Fibroblast of skin of scalp (primary cell): ENCODE measurements around the gene FLNB.
A peak's percentile ranks its signal among the peaks of the same experiment; 100 is the strongest.
"Not testable (repeated sequence)": the region's sequence is repeated elsewhere in the genome, so short reads cannot be mapped to it uniquely, and the experiment has no call there.

Experiments
- DNase-seq: peaks from one replicate; pipeline ENCODE4 v3.0.0-alpha.2; 2013

The FLNB gene

DNA sequence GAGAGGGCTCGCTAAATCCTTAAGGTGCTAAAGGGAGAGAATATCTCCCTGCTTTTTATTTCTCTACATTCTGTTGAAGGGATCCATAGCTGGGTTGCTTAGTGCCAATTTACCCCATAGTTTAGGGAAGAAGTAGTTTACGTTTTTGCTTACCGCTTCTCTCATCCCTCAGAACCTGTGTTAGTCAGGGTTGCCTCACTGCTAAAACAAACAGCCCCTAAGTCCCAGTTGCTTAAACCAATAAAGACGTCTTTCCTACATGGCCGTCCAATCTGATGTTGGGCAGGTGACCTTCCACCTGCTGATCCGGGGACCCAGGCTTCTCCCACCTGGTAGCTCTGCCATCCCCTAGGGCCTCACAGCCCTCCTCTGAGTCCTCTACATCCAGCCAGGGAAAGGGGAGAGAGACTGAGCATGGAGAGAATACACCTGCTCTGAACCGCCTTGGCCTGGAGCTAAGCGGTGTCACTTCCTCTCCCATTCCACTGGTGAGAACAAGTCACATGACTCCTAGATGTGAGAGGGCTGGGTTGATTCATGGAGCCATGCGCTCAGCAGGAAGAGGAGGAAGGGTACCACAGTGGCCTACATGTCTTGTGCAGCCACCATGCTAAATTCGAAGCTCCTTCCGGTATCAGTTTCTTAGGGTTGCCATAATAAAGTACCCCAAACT lies 176.2 kb downstream of the FLNB start:
- DNase-seq = no peak

DNA sequence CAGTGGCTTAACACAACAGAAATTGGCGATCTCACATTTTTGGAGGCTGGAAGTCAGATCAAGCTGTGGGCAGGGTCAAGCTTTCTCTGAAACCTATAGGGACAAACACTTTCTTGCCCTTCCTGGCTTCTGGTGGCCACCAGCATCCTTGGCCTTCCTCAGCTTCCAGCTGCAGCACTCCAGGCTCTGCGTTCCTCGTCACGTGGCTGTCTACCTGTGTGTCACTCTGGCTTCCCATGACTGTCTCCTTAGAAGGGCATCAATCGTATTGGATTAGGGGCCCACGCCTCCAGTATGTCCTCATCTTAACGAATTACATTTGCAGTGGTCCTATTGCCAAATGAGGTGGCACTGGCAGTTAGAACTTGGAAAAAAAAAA lies 176.7 kb downstream of the FLNB start:
- no peak for DNase-seq

DNA sequence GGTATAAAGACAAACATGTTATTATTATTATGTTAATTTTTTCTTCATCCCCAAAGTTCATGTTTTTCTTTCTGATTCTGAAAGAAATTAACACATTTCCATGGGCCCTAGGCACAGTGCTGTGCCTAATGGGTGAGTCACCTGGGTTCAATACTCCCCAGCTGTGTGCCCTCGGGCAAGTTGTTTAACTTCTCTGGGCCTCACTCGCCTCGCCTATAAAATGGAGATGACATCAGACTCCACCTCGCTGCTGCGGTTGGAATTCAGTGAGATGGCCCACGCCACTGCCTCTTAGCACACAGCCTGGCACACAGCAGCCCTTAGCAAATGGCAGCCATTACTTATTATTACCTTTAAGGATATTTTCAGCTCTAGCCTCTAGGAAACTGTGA lies 179.9 kb downstream of the FLNB start:
- DNase-seq = no peak

DNA sequence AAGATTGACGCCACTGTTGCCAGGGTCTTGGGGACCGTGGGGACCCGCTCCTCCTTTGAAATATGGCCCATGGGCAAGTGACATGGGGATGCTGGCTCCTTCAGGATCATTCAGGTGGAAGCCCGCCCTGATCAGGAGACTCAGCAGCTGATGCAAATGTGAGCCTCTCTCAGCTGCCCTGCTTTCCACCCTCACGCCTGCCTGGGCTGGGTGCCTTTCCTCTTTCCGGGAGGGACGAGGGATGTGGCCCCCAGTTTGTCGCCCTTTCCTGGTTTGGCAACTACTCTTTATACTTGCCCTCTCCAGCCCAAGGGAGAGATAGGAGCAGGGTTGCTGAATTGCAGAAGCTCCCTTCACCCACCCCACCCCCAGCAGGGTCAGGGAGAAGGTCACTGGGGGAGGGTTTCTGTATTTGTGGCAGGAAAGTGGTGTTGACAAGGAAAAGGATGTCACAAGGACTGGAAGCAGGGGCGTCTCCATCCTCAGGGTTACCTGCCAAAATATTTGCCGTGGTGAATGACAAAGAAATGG lies 180.8 kb downstream of the FLNB start:
- no peak for DNase-seq

DNA sequence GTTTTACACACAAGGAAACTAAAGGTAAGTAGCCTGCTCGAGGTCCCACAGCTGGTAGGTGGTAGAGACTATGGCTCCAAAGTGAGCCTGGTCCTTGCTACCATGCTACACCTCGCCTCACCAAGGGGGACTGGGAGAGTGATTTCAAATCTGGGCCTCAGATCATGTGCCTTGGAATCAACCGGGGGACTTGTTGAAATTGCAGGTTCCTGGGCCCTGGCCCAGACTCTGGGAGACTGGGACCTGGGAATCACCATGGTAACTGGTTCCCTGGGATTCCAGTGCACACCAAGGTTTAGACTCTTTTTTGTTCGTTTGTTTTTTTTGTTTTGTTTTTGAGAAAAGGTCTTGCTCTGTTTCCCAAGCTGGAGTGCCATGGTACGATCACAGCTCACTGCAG lies 181.5 kb downstream of the FLNB start:
- no peak for DNase-seq

DNA sequence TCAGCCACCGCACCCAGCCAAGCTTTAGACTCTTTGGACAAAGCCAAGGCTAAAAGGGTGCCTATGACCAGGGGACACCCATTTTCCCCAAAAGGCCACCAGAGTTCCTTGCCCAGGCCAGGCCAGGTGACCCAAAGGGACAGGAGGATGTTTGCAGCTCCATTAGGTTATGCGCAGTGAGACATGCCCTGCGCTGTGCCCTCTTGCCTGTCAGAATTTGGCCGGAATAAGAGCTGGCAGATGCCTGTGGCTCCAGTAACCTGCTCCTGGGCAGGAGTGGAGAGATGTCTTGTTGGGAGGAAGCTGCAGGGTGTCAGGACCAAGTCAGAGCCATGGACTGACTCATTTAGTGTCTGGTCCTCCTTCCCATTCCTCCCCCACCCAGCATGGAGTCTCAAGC lies 182.1 kb downstream of the FLNB start:
- DNase-seq = no peak

DNA sequence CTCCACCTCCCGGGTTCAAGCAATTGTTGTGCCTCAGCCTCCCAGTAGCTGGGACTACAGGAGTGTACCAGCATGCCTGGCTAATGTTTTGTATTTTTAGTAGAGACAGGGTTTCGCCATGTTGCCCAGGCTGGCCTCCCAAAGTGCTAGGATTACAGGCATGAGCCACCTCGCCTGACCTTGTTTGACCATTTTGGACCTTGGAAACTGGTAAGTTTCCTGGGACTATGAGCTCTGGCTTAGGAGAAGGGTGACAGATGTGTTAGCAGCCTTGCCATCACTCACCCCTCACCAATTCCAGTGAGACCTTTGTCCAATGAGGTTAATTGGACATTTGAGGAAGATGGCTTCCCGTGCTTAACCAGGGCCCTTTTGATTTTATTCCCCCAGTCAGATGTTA lies 182.7 kb downstream of the FLNB start:
- no peak for DNase-seq

DNA sequence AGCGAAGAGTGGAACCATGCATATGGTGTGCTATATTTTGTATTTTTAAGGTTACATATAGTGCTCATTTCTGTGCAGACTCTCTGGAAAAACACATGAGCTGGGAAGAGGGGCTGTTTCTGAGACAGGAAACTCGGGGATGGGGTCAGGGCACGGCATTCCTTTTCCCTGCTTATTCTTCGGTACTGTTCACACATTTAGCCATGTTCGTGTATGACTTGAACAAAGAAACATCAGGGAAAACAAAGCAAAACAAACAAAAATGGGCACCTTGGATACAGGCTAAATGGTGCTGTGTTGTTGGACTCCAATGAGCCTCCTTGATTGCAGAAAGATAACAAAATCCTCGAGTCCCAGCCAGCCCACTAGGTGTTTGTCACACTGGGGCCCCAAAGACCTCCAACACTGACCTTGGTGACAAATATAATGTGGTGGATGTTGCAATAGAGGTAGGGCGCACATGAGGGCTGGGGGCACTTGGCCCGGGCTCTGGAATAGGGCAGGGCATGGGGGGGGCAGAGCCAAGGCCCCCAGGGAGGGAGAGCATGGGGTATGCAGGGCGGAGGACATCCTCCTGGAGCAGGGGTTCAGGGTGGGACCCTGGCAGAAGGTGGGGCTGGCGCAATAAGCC lies 183.3 kb downstream of the FLNB start:
- DNase-seq = no peak

DNA sequence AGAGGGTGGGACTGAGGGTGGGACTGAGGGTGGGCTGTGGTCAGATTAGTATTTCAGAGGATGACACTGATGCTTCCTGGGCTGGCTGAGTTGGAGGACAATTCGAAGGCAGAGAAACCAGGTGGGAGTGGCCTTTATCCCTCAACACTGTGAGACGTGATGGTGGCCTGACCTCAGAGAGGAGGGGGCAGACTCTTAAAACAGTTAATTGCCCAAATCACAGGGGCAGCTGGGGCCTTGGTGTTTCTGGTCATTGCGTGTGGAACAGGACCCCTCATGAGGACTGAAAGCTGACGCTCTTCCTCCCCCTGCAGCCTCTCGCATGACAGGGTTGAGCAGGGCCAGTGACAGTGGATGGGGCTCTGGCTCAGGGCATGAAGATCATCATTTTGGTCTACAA lies 183.8 kb downstream of the FLNB start:
- no peak for DNase-seq

DNA sequence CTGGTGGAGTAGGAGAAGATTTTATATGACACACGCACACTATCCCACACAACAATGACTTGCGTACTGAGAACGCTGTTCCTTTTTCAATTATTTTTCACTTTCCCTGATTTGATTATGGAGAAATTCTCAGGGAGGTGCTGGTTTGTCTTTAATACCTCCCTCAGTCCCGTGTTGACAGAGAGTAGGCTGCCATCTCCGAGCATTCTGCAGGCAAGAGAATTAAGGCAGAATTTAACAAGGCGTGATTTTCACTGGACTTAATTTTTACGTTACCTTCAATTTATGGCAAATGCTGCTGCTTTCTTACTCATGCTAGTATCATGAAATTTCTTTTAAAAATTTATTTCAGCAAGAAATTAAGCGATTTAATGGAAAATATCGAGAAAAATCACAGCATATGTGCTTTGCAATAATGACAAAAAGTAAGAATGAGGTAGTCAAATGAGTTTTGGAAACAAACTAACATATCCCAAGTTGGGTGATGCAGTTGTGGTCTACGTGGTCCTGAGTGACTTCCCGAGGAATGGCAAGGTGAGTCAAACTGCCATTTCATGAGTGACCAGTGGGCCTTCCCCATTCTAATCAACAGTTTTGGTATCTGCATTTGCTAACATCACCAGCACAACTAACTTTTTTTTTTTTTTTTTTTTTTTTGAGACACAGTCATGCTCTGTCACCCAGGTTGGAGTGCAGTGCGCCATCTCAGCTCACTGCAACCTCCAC lies 185.6 kb downstream of the FLNB start:
- no peak for DNase-seq

DNA sequence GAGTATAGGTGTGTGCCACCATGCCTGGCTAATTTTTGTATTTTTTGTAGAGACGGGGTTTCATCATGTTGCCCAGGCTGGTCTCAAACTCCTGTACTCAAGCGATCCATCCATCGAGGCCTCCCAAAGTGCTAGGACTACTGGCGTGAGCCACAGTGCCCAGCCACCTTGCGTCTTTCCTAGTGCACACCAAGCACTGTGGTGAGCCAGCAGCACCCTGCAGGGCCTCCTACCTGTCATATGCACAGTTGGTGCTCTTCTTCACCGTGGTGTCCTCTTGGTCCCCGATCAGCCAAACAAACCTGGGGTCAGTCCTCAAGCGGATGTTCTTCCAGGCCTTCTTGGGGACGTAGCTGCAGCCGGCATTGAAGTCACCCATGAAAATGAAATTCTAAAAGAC lies 189.4 kb downstream of the FLNB start:
- no peak for DNase-seq

DNA sequence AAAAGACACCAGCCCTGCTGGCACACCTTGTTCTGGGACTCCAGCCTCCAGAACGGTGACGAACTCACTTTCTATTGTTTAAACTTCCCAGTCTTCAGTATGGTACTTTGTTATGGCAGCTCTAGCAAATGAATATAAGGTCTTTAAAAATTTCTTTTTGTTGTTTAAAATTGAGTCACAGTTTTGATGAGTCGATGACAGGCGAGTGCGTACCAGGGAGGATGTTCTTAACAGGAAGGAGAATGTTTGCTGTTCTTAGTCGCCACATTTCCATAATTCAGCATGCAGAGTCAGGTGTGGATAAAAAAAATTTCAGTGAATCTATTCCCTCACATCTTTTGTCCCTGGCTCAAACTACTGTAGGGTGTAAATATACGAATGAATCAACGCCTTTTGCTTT lies 190.1 kb downstream of the FLNB start:
- no peak for DNase-seq

DNA sequence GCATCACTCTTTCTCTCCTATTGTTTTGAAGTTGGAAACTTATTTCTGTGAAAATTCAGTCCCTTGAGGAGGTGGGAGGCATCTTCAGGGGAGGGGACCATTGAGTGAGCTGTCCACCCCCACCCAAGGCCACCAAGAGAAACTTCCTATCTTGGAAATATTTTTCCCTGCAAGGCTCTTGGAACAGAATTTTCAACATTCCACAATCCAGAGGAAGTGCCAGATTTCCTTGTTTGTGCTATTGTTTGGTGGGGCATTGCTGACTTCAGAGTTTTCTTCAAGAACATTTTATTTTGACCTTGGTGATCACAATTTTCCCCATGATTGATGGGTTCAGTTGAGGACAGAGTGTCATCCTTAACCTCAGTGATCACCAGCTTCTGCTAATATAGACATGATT lies 190.6 kb downstream of the FLNB start:
- DNase-seq = no peak

DNA sequence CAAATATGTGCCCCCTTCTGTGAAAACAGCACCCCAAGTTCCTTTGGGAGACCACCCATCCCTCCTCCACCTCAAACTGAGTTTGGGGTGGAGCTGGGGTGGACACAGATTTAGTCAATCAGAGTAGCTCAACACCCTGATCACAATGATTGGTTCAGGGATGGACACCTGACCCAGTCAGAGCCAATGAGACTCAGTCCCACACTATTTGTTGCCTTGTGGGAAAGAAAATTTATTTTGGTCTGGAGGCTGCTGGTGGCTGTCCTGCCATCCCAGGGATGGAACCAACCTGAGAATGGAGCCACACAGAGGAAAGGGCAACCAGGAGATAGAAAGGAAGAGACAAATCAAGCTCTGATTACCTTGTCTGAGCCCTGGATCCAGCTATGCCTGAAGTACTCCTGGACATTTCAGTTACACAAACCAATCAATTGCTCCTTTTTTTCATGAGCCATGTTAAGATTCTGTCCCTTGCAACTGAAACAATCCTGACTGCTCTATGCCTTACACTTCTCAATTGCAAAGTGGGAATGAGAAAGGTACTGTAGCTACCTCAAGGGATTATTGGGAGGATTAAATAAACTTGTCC lies 192.0 kb downstream of the FLNB start:
- DNase-seq = no peak

DNA sequence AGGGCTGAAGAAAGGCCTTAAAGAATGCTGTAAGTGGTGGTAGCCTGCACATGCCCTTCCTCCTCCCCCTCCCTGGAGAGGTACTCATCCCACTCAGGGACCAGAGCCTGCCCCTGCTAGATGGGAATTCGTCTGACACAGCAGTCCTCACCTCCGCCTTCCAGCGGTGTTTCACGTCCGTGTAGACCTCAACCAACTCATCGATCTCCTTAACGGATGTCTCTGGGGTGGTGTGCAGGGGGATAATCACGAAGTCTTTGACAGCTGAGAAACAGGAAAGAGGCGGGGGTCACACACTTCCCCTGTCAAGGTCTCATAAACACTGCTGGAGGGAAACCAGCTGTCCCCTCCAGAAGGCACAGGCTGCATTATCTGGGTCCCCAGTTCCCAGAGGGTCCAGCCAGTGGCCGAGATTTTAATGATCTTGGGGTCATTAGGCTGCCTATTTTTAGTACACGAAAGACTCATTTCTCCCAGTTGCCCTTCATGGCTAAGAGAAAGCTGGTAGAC lies 192.7 kb downstream of the FLNB start:
- no peak for DNase-seq

DNA sequence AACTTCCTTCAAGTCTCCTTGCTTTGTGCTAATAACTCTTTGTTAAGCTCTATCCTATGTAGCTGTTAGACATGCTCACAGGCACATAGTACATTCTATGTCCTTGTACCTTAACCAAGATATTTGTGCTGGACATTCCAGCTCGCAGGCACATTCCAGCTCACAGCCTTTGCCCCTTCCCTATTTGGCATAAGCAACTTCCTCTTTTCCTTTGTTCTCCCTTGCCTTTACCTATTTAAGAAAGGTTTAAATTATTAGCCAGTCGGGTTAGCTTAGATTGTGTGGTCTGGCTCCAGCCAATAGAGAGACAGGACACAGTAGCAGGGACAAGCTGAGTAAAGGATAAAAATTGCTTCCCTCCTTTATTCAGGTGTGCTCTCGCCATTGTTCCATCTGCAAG lies 193.2 kb downstream of the FLNB start:
- DNase-seq = not testable (repeated sequence)

DNA sequence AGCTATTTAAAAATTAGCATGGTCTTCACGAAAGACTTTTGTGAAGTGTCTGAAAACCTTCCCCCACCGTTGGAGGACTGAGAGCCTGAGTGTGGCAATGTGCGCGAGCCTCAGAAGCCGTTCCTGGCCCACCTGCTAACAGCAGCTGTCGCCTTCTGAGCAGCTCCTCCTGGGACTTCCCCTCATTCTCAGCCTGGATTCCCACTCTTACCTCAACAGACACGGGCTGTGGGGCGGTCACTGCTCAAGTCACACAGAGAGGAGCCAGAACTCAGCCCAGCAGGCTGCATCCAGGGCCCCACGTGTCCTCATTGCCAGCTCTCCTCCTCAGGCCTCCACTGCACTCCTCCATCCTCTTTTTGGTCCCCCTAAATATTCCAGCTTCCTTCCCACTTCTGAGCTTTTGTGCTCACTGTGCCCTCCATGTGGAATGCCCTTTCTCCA lies 194.7 kb downstream of the FLNB start:
- no peak for DNase-seq

DNA sequence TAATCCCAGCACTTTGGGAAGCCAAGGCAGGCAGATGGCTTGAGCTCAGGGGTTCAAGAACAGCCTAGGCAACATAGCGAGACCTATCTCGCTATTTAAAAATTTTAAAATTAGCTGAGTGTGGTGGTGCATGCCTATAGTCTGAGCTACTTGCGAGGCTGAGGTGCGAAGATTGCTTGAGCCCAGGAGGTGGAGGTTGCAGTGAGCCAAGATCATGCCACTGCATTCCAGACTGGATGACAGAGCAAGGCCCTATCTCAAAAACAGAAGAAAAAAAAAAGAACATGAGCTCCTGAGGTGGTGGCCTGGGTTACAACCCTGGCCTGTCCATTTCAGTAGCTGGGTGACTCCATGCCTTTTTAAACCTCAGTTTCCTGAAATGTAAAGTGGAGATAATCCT lies 195.3 kb downstream of the FLNB start:
- no peak for DNase-seq

DNA sequence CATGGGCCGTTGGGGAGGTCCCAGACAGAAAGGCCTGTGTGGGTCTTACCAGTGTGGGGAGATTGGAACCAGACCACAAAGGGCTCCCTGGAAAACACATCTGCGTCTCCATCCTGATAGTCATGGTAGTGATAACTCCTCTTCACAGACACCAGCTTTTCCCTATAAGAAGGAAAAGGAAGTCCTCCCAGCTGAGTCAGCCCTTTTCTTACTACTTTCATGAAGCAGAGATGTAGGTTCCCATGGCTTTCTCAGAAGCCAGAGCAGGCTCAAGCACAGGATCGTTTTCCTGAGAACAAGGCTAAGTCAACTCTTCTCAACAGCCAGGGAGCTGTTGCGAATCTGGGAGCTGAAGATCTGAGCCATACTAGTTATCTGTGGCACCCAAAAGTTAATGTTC lies 196.5 kb downstream of the FLNB start:
- DNase-seq = no peak

DNA sequence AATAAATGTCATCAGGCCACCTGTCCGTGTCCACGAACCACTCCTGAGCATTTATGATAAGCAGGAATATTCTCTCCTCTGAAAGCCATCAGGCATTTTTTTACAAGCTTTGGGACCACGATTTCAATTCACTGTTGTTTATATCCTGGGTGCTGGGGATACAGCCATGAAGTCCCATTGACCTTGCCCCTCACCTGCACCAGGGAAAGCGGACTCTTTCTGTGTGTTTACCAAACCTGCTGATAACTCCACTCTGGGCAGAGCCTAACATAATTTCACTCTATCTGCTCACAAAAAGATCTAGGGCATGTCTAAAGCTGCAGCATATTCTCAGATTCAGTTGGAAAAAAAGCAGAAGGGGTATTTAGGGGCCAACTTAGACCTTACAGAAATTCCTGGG lies 197.8 kb downstream of the FLNB start:
- no peak for DNase-seq

DNA sequence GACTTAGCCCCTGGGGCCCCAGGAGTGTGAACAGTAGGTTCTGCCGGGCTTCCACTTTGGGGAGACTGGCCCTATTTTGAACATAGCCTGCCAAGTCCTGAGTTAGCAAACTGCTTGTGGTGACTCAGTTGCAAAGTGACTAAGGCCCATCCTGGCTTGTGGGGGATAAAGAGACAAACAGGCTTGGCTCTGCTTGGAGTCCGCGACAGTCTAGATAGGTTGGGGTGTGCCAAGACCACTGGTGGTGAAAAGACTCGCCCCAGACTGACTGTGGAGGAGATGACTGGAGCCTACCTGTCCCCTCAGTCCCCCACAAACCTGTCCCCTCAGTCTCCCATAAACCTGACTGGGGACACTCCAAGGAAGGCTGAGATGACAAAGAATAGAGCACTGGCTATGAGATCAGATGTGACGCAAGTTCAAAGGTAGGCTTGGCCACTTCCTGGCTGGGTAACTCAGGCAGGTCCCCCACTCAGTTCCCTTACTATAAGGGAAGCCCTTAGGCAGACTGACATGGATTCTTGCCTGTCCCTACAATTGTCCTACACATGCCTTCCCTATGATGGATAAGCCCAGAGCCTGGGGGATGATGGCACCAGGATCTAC lies 198.3 kb downstream of the FLNB start:
- peak; percentile 20 for DNase-seq

DNA sequence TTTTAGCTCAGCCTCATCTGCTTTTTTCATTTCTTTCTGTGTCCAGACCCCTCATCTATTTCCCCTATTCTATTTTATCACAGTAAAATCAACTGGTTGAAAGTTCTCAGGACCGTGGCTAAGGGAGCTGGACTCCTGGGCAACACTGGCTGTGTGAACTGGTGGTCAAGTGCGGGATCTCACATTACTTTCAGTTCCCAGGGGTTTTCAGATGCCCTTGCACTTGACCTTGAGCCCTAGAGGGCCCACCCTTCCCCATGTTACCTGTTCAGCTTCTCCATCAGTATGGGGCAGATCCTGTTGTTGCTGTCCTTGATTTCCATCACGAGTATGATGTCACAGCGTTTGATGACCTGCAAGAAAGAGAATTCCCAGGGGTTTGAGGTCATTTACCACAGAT lies 199.7 kb downstream of the FLNB start:
- no peak for DNase-seq

DNA sequence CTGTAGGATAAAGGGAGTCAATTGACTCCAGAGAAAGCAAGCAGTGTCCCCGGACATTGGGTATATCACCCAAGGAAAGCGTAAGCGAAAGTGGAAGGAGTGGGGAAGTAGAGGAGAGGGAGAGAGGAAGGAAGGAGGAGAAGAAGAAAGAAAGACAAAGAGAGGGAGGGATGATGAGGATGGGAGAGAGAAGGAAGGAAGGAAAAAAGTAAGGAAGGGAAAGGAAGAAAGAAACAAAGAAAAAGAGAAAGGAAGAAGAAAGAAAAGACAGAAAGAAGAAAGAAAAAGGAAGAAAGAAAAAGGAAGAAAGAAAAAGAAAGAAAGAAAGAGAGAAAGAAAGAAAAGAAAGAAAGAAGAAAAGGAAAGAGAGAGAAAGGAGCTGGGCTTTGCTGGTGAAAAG lies 201.7 kb downstream of the FLNB start:
- no peak for DNase-seq
